GM08714 (cell line): Measurements from ENCODE around the gene EBI3.
"Not testable (repeated sequence)": the region's sequence is repeated elsewhere in the genome, so short reads cannot be mapped to it uniquely, and the experiment has no call there.

ENCODE experiments used
- H3K4me3 ChIP-seq: fragments of 200-500 bp; sonication (Bioruptor generic); 2 replicates; pipeline ENCODE4 v1.5.1; 2014; ENCODE audit warnings: mild to moderate bottlenecking, low read length, inconsistent platforms
- ZNF274 ChIP-seq: IDR thresholded peaks from 2 replicates; pipeline ENCODE4 v1.6.1; 2012; ENCODE audit warnings: mild to moderate bottlenecking, low read depth, low read length

The EBI3 gene

DNA sequence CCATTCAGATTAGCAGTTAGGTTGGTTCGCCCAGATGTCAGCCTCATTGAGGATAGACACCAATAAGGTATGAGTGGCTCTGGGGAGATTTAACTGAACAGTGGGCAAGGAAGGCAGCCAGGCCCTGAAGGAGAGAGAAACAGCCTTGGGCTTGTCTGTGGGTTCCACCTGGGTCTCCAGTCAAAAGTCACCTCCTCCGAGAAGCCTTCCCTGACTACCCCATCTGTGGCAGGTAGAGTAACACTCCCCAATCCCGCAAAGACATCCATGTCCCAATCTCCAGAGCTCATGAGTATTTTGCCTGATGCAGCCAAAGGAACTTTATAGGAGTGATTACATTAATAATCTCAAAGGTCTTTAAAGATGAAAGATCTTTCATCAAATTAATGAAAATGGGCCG lies 9.5 kb downstream of the EBI3 start:
- no peak for TF ChIP-seq ZNF274

DNA sequence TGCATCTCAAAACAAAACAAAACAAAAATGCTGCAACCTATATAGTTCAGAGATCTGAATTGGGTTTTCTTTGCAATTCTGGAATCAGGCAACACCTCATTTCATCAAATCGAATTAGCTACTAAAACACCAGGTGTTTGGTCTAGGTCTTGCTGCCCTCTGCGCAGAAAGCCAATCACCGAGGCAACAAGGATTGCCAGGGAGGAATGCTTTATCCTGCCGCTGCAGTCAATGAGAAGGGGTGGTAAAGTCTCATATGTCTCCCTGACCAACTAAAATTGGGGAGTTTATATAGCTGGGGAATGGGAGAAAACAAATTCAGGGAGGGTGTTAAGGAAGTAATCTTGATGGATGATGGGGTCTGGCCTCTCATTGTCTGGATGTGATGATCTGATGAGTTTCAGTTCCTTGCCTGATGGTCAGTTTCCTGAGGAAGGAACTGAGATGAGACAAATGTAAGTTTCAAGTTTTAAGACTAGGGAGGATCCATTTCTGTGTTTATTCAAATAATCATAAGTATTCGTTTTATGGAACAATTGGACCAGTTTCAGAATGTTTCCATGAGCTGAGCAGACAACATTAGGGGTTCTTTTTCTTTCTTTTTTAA lies 12.6 kb downstream of the EBI3 start:
- H3K4me3 ChIP-seq: no peak overlapping the region
- no peak for TF ChIP-seq ZNF274

More for the DNA sequence above, 9.5 kb downstream of the EBI3 start:
- H3K4me3 ChIP-seq: no peak overlapping the region

DNA sequence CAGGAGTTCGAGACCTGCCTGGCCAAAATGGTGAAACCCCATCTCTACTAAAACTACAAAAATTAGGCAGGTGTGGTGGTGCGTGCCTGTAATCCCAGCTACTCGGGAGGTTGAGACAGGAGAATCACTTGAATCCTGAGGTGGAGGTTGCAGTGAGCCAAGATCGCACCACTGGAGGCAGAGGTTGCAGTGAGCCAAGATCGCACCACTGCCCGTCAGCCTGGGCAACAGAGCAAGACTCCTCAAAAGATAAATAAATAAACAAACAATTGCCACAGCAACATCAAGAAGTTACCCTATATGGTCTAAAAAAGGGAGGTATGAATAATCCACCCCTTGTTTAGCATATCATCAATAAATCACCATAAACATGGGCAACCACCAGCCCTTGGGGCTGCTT lies 16.6 kb downstream of the EBI3 start:
- not testable (repeated sequence) for H3K4me3 ChIP-seq

DNA sequence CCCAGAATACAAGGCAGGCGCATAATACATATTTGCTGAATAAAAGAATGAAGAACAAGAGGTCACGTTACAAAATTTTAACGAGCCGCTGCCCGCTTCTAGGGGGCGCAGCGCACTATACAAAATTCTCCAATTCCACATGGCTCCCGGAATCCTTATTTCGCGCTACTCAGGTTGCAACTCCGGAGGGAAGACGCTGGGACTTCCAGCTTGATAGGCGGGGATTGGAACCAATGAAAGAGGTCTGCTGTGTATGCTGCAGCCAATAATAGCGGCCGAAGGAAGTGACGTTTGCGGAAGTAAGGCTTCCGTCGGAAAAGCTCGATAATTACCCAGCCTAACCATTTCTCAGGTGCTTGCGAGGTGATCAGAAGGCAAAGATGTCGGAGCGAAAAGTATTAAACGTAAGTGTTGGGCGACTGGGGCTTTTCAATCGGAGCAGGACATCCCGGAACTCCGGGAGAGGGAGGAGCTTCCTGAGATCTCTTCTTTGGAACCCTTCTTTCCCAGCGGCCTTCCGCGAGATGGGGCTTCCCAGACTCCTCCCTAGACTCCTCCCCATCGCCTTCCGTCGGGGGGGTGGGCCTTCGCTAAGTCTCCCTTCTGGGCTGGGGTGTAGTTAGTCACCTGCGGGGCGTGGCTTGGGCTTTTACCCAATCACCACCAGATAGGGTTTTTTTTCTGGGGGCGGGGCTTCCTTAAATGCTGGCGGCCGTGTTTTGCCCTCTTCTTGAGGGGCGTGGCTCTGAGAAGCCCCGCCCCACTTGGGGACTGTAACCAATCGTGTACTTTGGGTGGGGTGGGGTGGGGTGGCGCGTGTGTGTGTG lies 17.7 kb downstream of the EBI3 start, which contains the start of gene YJU2:
Gene YJU2, plus strand, starts transcription at position 314 of the 827 bp plus-strand sequence. Its CDS starts 67 bp downstream, at position 381.
- no peak for TF ChIP-seq ZNF274
- peak within 1 kb of the TSS; percentile 82 for H3K4me3 ChIP-seq

DNA sequence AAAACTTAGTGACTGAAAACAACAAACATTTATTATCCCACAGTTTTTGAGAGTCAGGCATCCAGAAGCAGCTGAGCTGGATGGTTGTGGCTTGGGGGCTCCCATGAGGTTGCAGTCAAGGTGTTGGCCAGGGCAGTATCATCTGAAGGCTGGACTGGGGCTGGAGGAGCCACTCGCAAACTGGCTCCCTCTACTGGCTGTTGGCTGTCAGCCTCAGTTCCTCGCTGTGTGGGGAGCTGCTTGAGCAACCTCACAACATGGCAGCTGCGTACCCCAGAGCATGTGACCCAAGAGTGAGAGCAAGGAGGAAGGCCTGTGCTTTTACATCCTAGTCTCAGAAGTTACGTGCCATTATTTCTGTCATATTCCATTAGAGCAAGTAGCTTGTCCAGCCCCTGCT lies 27.2 kb downstream of the EBI3 start:
- no peak overlapping the region for H3K4me3 ChIP-seq
- TF ChIP-seq ZNF274: no peak

DNA sequence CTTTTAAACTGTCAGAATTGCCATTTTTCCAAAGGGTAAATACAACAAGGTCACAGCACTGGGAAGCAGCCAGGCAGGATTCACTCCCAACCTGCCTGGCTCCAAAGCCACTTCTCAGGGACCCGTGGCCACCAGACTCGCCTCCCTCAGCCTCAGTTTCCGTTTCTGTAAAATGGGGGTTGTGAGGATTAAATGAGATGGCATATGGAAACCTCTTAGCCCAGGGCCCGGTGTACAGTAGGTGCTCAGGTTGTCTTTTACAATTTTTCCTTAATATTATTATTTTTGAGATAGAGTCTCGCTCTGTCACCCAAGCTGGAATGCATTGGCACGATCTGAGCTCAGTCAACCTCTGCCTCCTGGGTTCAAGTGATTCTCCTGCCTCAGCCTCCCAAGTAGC lies 27.7 kb downstream of the EBI3 start:
- TF ChIP-seq ZNF274: no peak
- H3K4me3 ChIP-seq: no peak overlapping the region

DNA sequence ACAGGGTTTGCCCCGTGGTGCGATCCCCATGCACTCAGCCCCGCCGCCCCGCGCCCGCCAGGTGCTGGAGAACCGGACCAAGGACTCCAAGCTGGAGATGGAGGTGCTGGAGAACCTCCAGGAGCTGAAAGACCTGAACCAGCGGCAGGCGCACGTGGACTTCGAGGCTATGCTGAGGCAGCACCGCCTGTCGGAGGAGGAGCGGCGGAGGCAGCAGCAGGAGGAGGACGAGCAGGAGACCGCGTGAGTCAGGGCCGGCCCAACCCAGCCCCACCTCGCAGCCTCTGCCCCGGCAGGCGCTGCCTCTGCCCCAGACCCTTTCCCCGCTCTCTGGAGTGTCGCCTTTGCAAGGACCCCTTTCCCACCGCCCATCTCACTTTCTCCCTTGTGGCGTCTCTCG lies 28.9 kb downstream of the EBI3 start:
- no peak overlapping the region for H3K4me3 ChIP-seq
- TF ChIP-seq ZNF274: no peak

DNA sequence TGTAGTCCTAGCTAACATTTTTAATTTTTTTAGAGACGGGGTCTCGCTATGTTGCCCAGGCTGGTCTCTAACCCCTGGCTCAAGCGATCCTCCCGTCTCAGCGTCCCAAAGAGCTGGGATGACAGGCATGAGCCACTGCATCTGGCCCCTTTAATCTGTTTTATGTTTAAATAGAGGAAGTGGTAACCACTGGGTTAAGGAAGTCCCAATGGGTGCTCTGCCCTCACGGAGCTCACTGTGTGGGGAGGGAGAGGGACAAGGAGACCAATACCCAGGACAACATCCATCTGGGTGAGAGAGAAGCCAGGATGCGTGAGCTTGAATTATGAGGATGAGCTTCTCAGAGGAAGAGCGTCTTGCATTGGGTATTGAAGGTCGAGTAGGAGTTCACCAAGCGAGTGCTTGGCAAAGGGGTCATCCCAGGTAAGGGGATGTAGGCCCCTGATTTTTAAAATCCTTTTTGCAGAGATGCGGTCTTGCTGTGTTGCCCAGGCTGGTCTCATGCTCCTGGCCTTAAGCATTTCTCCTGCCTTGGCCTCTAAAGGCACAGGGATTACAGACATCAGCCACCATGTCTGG lies 31.4 kb downstream of the EBI3 start:
- no peak overlapping the region for H3K4me3 ChIP-seq
- TF ChIP-seq ZNF274: no peak

DNA sequence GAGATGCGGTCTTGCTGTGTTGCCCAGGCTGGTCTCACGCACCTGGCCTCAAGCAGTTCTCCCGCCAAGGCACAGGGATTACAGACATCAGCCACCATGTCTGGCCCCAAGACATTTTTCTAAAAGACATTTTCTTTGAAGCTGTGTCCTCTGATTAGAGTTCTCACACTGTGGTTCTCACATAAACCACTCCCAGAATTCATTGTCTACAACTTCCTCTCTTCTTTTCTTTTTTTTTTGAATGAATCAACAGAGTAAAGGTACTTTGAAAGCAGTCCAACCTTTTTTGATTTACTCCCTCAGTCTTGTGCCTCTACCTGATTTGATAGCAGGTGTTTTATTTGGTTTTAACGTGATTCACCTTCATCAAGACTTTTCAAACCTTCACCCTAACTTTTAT lies 35.5 kb downstream of the EBI3 start:
- no peak for TF ChIP-seq ZNF274
- H3K4me3 ChIP-seq: no peak overlapping the region

DNA sequence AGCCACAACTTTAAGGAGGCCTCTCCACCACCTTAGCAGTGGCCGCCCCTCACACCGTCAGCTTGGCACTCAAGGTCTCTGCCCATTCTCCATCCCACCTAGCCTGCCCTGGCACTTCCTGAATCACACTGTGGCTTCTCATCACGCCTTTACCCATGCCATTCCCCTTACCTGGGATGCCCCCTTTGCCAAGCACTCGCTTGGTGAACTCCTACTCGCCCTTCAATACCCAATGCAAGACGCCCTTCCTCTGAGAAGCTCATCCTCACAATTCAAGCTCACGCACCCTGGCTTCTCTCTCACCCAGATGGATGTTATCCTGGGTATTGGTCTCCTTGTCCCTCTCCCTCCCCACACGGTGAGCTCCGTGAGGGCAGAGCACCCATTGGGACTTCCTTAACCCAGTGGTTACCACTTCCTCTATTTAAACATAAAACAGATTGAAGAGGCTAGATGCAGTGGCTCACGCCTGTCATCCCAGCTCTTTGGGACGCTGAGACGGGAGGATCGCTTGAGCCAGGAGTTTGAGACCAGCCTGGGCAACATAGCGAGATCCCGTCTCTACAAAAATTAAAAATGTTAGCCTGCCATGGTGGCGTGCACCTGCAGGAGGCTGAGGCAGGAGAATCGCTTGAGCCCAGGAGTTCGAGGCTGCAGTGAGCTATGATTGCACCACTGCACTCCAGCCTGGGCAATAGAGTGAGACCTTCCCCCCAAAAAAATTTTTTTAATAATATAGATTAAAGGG lies 37.1 kb downstream of the EBI3 start:
- TF ChIP-seq ZNF274: no peak
- H3K4me3 ChIP-seq: no peak overlapping the region

DNA sequence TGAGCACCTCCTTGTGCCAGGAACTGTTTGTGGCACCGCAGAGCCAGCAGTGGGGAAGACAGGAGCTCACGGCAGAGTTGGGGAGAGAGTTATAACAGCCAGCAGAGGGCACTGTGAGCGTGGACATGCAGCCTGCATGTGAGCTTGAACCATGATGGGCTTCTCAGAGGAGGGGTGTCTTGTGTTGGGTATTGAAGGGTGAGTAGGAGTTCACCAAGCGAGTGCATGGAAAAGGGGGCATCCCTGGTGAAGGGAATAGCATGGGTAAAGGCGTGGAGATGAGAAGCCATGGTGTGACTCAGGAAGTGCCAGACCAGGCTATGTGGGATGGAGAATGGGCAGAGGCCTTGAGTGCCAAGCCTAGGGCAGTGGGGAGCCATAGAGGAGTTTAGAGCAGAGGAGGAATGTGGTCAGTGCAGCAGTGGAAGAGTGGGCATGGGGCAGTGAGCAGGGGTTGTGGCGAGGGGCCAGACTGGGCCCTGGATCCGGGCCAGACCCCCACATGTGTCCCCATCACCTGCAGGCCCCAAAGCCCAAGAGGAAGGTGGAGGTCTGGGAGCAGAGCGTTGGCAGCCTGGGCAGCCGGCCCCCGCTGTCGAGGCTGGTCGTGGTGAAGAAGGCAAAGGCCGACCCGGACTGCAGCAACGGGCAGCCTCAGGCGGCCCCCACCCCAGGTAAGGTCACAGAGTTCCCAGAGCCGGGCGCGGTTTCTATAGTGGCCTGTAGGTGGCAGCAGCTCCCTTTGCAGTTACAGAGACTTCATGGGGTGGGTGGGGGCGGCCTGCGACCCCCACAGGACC lies 38.0 kb downstream of the EBI3 start:
- no peak overlapping the region for H3K4me3 ChIP-seq
- no peak for TF ChIP-seq ZNF274

DNA sequence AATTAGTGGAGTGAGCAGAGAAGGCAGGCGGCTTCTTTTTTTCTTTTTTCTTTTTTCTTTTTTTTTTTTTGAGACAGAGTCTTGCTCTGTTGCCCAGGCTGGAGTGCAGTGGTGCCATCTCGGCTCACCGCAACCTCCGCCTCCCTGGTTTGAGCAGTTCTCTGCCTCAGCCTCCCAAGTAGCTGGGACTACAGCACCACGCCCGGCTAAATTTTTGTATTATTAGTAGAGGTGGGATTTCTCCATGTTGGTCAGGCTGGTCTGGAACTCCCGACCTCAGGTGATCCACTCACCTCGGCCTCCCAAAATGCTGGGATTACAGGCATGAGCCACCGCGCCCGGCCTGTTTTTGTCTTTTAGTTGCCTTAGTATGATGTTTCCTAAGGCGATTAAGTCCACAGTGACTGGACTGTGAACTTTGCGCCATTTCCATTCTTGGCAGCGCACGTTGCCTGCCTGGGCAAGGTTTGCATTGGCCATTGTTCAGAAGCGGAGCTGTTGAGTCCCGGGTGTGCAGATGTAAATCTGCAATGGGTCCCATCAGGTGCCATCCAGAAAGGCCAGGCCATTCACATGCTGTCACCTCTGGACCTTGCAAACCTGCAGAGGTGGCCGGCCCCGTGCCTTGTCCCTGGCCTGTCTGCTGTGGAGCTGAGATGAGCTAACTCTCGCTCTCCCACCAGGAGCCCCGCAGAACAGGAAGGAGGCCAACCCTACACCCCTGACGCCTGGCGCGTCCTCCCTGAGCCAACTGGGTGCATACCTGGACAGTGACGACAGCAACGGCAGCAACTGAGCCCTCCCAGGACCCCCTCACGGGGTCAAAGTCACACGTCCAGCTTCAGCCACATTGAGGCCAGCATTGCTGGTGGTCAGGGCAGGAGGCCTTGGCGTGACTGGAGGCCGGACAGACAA lies 38.8 kb downstream of the EBI3 start:
- TF ChIP-seq ZNF274: no peak

DNA sequence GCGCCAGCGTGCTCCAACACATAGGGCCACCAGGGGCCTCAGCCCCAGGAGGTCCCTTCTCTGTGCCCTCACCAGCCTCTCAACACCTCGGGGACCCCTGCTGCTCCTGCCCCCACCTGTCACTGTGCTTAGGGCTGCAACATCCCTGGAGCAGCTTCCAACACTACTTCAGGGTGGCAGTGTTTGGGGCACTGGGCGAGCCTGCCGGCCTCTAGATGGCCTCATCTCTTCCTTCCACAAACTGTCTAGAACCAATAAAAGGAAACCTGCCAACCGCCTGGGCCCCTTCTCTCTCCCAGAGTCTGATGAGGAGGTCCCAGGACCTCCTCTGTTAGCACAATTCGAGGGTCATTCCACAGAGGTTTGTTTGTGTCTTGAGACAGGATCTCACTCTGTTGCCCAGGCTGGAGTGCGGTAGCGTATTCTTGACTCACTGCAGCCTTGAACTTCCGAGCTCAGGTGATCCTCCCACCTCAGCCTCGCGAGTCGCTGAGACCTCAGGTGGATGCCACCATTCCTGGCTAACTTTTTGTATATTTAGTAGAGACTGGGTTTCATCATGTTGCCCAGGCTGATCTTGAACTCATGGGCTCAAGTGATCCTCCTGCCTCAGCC lies 39.6 kb downstream of the EBI3 start:
- no peak for TF ChIP-seq ZNF274
- H3K4me3 ChIP-seq: no peak overlapping the region

More for the DNA sequence above, 38.8 kb downstream of the EBI3 start:
- H3K4me3 ChIP-seq: no peak overlapping the region
